Pancreas (tissue), 10 donors: Measurements from ENCODE around the gene TM7SF2. TPM values are rescaled to one million over a fixed set of nuclear protein-coding genes. Genes with fewer than 3 reads are reported as not detected.

Source experiments
- ATAC-seq, 4 donors: fragments of 200-7000 bp; cut with Tn5 transposase; one replicate each; pipeline versions ENCODE4 v1.8.0 to v1.9.1; 2020; ENCODE audit warnings: mild to moderate bottlenecking in 4 of 4, moderate library complexity in 4 of 4
- DNase-seq, 6 donors: peaks; one replicate each; pipeline ENCODE4 v3.0.0-alpha.2; 2020
- FAIRE-seq: peaks from 2 replicates; lab custom pipeline; 2012; peaks lifted over from hg19 to GRCh38; lab: Jason Lieb, UNC
- H3K27ac ChIP-seq, 4 donors: fragments of 200-600 bp; sonication (generic); 1 replicate in 3 of 4; 2 replicates in 1 of 4; pipeline versions ENCODE4 v1.5.0 to v1.8.0; 2020
- H3K27me3 ChIP-seq, 4 donors: fragments of 200-600 bp; one replicate each; pipeline ENCODE4 v1.8.0; 2021
- H3K36me3 ChIP-seq, 3 donors: fragments of 200-600 bp; sonication (generic) in 1 of 3; one replicate each; pipeline versions ENCODE4 v1.5.0 to v1.8.0; 2020 to 2021
- H3K4me1 ChIP-seq, 3 donors: fragments of 200-600 bp; one replicate each; pipeline ENCODE4 v1.8.0; 2021
- H3K4me3 ChIP-seq, 4 donors: fragments of 200-600 bp; sonication (generic) in 2 of 4; one replicate each; pipeline versions ENCODE4 v1.5.0 to v1.8.0; 2020 to 2021
- H3K9me3 ChIP-seq, 4 donors: fragments of 200-600 bp; one replicate each; pipeline ENCODE4 v1.8.0; 2021
- WGBS, 2 donors: extraction: QIAGEN DNeasy Blood & Tissue Kit; methylation state at CpG; one replicate each; pipeline ENCODE4 v1.1.7; 2013; 5-methylcytosine and 5-hydroxymethylcytosine counted together
- intact Hi-C, 3 donors: fragments of 100-400 bp; cut with DNase I; formaldehyde crosslinking; loops; one replicate each; pipeline versions ENCODE4 v1.11.1 to v1.14.2; 2022
- polyA plus RNA-seq, 2 donors: library from polyadenylated mRNA; stranded (reverse); fragments of 200-250 nt; gene quantifications; one replicate each; pipeline ENCODE4 v1.2.3, GENCODE V29; 2013
- total RNA-seq, 6 donors: library from RNA; stranded (reverse); fragmentation: NEBNext Ultra II Directional in 4 of 6; extraction: Animal tissue kit (Norgen Biotek cat#: 25700) in 4 of 6; gene quantifications; one replicate each; pipeline versions ENCODE4 v1.2.1 to v1.2.4, GENCODE V29; 2021 to 2023
- TF ChIP-seq, protein P1 (sequence below), 4 donors: fragments of 200-600 bp; sonication (generic) in 3 of 4; IDR thresholded peaks; one replicate each; pipeline versions ENCODE4 v1.5.0 to v1.8.0; 2021; ENCODE audit warnings: antibody characterized with exemption in 4 of 4
- donor health status: healthy with polysubstance abuse.
- donor health status: DM: no; HTN: no; CAD: no; lungs with moderate emphysema.
- donor health status: DM: no; HTN: no; CAD: no.
- donor health status: control.
- donor health status: control.
- donor health status: Bipolar disorder and iron deficiency.
- donor health status: DM: yes; HTN: yes; CAD: no.
- donor health status: DM: no; HTN: no; CAD: no.
- donor health status: DM: no; HTN: no; CAD: no.
- donor health status: DM: yes; HTN: yes; CAD: no.

TM7SF2 gene
- total and polyA plus RNA-seq, 8 donors: 12.8 to 203 (median 60.6) TPM

DNA sequence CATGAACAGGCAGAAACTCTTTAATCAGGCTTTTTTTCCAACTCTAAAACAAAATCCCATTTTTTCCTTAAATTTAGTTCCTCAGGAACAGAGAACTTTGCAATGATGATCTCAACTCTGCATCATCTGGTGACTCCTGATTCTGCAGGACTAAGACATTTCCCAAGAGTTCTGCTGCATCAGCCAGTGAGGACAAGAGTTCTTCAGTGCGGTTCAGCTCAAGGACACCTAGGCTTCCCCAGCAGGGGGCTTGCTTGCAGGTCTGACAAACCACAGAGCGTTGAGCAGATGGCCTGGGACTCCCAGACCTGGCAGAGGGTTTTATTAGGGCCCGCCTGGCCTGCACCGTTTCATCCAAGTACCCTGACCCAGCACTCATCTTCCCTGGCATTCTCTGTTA, 34.2 kb upstream of the TM7SF2 start:
- Histone ChIP-seq H3K27me3 (no peaks in the 10 kb centered on the region), H3K27ac (no peak overlapping the region), H3K36me3 (no peaks in the 10 kb centered on the region), H3K4me3 (no peak overlapping the region), H3K9me3 (no peaks in the 10 kb centered on the region), H3K4me1 (no peaks in the 10 kb centered on the region)
- intact Hi-C loops: no loop called here
- 70 to 76% methylated on average over 4 of the region's 4 CpGs for WGBS, 2 donors
- DNase-seq: no peak
- ATAC-seq: no peak
- FAIRE-seq: no peak
- TF ChIP-seq, protein P1, sequence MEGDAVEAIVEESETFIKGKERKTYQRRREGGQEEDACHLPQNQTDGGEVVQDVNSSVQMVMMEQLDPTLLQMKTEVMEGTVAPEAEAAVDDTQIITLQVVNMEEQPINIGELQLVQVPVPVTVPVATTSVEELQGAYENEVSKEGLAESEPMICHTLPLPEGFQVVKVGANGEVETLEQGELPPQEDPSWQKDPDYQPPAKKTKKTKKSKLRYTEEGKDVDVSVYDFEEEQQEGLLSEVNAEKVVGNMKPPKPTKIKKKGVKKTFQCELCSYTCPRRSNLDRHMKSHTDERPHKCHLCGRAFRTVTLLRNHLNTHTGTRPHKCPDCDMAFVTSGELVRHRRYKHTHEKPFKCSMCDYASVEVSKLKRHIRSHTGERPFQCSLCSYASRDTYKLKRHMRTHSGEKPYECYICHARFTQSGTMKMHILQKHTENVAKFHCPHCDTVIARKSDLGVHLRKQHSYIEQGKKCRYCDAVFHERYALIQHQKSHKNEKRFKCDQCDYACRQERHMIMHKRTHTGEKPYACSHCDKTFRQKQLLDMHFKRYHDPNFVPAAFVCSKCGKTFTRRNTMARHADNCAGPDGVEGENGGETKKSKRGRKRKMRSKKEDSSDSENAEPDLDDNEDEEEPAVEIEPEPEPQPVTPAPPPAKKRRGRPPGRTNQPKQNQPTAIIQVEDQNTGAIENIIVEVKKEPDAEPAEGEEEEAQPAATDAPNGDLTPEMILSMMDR (IDR thresholded peaks at IDR 0.05): no peak

DNA sequence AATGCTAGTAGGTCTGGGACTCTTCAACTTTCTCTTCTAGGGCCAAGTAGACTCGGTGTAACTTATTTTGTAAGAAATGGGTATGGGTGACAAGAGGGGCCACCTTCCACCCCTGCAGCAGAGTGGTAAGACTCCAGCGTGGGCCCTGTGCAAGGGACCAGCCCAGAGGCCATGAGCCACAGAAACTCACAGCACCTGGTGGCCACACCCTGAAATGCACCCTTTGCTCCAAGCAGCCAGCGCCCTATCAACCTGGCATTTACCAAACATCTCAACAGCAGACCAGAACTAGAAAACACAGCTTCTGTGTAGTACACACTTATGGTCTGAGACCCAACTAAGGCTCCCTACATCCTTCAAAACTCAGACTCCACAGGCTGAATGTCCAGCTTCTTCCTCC, 33.5 kb upstream of the TM7SF2 start:
- ATAC-seq (peak; percentile 83 to 97 (median 92)), DNase-seq (peak in 5 of 6 donors; percentile 41 to 83 (median 69)), FAIRE-seq (no peak)
- no peaks in the 10 kb centered on the region for H3K36me3 ChIP-seq
- H3K4me3 ChIP-seq: no peak overlapping the region
- intact Hi-C loops: no loop called here
- 42% methylated on average over 3 of the region's 3 CpGs for WGBS, 2 donors
- TF ChIP-seq, protein P1 (IDR thresholded peaks at IDR 0.05): peak; percentile 54 to 79 (median 64)
- no peaks in the 10 kb centered on the region for H3K27me3 ChIP-seq
- no peaks in the 10 kb centered on the region for H3K9me3 ChIP-seq
- no peaks in the 10 kb centered on the region for H3K4me1 ChIP-seq
- H3K27ac ChIP-seq: no peak overlapping the region

DNA sequence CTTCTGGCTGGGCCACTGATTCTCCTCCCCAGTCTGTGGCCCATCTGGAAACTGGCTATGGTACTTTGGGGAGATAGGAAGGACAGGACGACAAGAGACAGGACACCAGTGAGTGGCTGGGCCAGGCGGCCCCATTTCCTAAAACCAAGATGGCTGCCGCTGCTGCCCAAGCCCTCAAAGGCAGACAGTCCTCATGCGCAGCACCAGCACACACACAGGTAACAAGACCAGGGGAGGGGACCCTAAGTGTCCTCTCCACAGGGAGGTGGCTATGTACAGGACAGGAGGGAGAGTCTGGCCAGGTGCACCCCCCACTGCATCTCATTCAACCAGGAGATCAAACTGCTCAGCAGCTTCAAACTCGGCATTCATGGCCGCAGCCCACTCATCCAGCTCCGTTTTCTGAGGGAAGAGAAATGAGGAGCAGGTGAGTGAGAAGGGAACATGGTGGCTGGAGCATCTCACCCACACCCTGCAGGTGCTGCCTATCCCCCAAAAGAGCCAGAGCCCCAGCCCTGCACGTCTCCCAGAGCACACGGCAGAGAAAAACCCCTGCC, 32.8 kb upstream of the TM7SF2 start:
- DNase-seq (no peak), FAIRE-seq (no peak), ATAC-seq (no peak)
- no peaks in the 10 kb centered on the region for H3K36me3 ChIP-seq
- no peaks in the 10 kb centered on the region for H3K27me3 ChIP-seq
- H3K4me3 ChIP-seq: no peak overlapping the region
- peaks cover 0 to 4% (median 0%) of the 10 kb centered on the region in 3 donors for H3K4me1 ChIP-seq
- TF ChIP-seq, protein P1 (IDR thresholded peaks at IDR 0.05): no peak
- H3K27ac ChIP-seq: no peak overlapping the region
- intact Hi-C loops: no loop called here
- WGBS, 2 donors: 79 to 89% methylated on average over 9 of the region's 9 CpGs
- H3K9me3 ChIP-seq: no peaks in the 10 kb centered on the region

DNA sequence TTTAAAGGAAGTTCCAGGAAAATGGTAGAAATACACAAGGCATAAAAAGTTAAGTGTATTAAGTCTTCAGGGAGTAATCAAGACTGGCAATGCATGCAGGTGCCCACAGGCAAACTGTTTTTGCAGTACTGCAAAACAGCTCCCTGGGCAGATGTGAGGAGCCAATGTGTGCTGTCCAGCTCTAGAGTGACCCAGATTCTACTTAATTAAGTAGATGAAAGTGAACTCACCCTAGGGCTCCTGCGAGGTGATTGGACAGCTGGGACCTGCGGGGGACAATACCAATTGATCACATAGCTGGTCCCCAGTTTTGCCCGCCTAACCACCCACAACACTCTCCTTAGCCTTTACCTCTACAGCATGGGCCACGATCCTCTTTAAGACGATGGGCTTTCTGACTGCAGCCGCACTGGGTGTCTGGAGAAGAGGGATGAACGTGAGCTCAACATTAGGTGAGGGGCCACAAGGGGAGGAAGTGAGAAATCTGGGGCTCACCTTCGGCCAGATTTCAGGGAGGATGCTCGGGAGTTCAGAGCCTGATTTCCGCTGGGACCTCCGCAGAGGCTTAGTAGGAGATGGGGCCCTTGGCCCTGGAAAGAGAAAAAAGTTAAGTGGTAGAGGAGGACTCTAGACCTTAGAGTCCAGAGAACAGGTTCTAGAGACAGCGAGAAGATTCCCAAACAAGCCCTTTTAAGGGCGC, 28.4 kb upstream of the TM7SF2 start:
- DNase-seq: no peak
- Histone ChIP-seq H3K27ac (peak overlapping the region in 2 of 4 donors; percentile 88 to 89), H3K9me3 (no peaks in the 10 kb centered on the region)

More for the DNA sequence above, 28.4 kb upstream of the TM7SF2 start:
- ATAC-seq: peak in 3 of 4 donors; percentile 1 to 3 (median 2)
- intact Hi-C loops: no loop called here
- Histone ChIP-seq H3K4me3 (peak overlapping the region; percentile 39 to 80 (median 66)), H3K4me1 (peaks cover 0 to 15% (median 11%) of the 10 kb centered on the region in 3 donors), H3K36me3 (peaks cover 0 to 17% (median 8%) of the 10 kb centered on the region in 3 donors), H3K27me3 (no peaks in the 10 kb centered on the region)
- no peak for FAIRE-seq
- TF ChIP-seq, protein P1 (IDR thresholded peaks at IDR 0.05): no peak
- 5 to 8% methylated on average over 13 of the region's 13 CpGs for WGBS, 2 donors
